ENCODE data around the gene CDKAL1. TPM values are rescaled to one million over a fixed set of nuclear protein-coding genes. Genes with fewer than 3 reads are reported as not detected.

The CDKAL1 gene
- total RNA-seq, 1 experiment from 2014 or later: 16.1 TPM

DNA sequence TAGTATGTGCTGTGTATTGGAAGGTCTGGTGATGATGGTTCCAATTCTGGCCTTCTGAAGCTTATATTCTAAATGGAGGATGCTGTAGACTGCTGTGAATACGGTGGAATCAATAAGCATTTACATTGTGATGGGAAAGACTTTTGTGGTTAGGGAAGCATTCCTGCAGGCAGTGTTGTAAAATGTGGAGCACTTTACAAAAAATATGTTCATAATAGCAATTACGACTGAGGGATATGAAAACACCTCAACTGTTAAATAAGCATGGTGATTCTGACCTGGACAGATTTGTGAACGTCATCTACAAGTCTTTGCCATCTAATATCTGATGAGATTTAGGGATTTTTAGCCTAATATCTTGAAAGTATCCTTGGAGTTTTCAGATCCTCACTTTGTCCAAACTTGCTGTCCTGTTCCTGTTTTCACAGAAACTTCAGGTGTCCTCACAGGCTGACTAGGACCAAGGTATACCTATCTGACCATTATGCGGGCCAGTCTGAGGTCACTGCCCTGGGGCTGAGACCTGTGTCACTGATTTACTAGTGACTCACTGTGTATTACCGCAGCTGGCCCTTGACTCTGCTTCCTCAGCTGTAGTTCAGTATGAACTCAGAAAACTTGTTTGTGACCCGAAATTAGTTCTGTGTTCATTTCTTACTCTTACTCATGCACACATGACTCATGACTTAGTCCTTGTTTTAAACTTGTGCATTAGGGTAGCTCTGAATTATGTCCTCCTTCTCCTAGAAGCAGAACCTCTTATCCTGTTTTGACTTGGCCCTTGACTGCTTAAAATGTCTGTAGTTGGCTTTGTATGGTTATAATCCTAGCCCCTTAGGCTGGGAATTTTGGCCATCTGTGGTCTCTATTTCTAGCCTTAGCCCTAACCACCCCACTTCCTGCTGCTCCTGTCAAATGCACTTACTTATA, 343.0 kb downstream of the CDKAL1 start:
- ChIA-PET CTCF (interaction anchor here (0.5 to 0.6 kb wide), 3 partner anchors 67 to 855 kb away, joined by 3 to 9 read pairs (median 3); no protein-coding TSS in a partner anchor), POLR2A (ENCODE audit: unreplicated experiment) (interaction anchor here (0.5 to 0.8 kb wide), 3 partner anchors 129 to 711 kb away, joined by 3 to 21 read pairs (median 5); no protein-coding TSS in a partner anchor)
- TF ChIP-seq, protein P1, sequence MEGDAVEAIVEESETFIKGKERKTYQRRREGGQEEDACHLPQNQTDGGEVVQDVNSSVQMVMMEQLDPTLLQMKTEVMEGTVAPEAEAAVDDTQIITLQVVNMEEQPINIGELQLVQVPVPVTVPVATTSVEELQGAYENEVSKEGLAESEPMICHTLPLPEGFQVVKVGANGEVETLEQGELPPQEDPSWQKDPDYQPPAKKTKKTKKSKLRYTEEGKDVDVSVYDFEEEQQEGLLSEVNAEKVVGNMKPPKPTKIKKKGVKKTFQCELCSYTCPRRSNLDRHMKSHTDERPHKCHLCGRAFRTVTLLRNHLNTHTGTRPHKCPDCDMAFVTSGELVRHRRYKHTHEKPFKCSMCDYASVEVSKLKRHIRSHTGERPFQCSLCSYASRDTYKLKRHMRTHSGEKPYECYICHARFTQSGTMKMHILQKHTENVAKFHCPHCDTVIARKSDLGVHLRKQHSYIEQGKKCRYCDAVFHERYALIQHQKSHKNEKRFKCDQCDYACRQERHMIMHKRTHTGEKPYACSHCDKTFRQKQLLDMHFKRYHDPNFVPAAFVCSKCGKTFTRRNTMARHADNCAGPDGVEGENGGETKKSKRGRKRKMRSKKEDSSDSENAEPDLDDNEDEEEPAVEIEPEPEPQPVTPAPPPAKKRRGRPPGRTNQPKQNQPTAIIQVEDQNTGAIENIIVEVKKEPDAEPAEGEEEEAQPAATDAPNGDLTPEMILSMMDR (conservative IDR thresholded peaks at IDR 0.05): no peak
- TF ChIP-seq EZH2 (IDR thresholded peaks at IDR 0.05; ENCODE audit: low read depth): no peak
- no TSS peak for BruUV-seq (replicated peaks)
- Histone ChIP-seq H3K4me2 (peak overlapping the region; percentile 58), H3K4me1 (replicated peaks; ENCODE audit: insufficient read depth) (peaks cover 42% of the 10 kb centered on the region), H3K27ac (peak overlapping the region; percentile 90), H3K9me2 (ENCODE audit: insufficient read depth) (no peaks in the 10 kb centered on the region), H2AFZ (0 out of 2 replicates have a peak overlapping the region, but pooled peaks have one; percentile 1), H3K9me3 (ENCODE audit: insufficient read depth, low read depth) (no peaks in the 10 kb centered on the region), H3K4me3 (0 out of 2 replicates have a peak overlapping the region, but pooled peaks have one; percentile 0), H3K79me2 (ENCODE audit: low read depth) (no peaks in the 10 kb centered on the region), H3F3A (ENCODE audit: insufficient read depth, low read depth) (peaks cover 29% of the 10 kb centered on the region), H3K36me3 (ENCODE audit: low read depth) (no peaks in the 10 kb centered on the region), H4K20me1 (ENCODE audit: insufficient read depth) (0 out of 2 replicates have a peak, but pooled peaks cover 4% of the 10 kb centered on the region), H3K27me3 (ENCODE audit: insufficient read depth, low read depth) (no peaks in the 10 kb centered on the region)
- peak; percentile 89 to 99 for DNase-seq
- intact Hi-C loops (cut with micrococcal nuclease; ENCODE audit: unreplicated experiment): loop anchor here (1.0 to 5.0 kb wide), 8 partner anchors 145 to 716 kb away; partner anchors contain the start of genes E2F3 and SOX4

DNA sequence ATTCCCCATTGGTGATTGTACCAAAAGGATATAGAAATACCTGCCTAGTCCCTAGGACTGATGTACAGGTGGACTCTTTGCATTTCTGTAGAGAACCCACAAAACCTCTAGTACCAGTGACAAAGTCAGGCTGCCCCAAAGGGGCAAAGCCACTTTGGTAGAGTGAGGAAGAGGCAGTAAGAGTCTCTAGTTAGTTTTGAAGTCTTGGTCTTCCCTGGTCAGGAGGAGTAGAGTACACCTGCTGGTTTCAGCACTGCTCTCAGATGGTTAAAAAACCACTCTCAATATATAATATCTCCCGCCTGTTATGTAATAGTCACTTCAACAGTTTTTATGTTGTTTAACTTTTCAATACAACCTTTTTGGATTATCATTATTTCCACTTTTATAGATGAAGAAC, 344.9 kb downstream of the CDKAL1 start:
- no peaks in the 10 kb centered on the region for H3K27me3 ChIP-seq (ENCODE audit: insufficient read depth, low read depth)
- H3K9me2 ChIP-seq (ENCODE audit: insufficient read depth): no peaks in the 10 kb centered on the region
- peaks cover 29% of the 10 kb centered on the region for H3F3A ChIP-seq (ENCODE audit: insufficient read depth, low read depth)
- no peak overlapping the region for H2AFZ ChIP-seq
- peaks cover 42% of the 10 kb centered on the region for H3K4me1 ChIP-seq (replicated peaks; ENCODE audit: insufficient read depth)
- ChIA-PET CTCF (no interaction called here), POLR2A (ENCODE audit: unreplicated experiment) (no interaction called here)
- intact Hi-C loops (cut with micrococcal nuclease; ENCODE audit: unreplicated experiment): loop anchor here (5.0 kb wide), 2 partner anchors 317 to 477 kb away; partner anchors contain the start of gene E2F3
- TF ChIP-seq EZH2 (IDR thresholded peaks at IDR 0.05; ENCODE audit: low read depth): no peak
- TF ChIP-seq, protein P1 (conservative IDR thresholded peaks at IDR 0.05): no peak
- H3K79me2 ChIP-seq (ENCODE audit: low read depth): no peaks in the 10 kb centered on the region
- H3K4me2 ChIP-seq: no peak overlapping the region
- DNase-seq: no peak
- 0 out of 2 replicates have a peak, but pooled peaks cover 4% of the 10 kb centered on the region for H4K20me1 ChIP-seq (ENCODE audit: insufficient read depth)
- peaks cover 5% of the 10 kb centered on the region; the same call in 1 of the 2 replicates for H3K9me3 ChIP-seq (ENCODE audit: insufficient read depth, low read depth)
- BruUV-seq (replicated peaks): no TSS peak
- no peaks in the 10 kb centered on the region for H3K36me3 ChIP-seq (ENCODE audit: low read depth)
- peak overlapping the region; percentile 37 for H3K27ac ChIP-seq
- H3K4me3 ChIP-seq: no peak overlapping the region

DNA sequence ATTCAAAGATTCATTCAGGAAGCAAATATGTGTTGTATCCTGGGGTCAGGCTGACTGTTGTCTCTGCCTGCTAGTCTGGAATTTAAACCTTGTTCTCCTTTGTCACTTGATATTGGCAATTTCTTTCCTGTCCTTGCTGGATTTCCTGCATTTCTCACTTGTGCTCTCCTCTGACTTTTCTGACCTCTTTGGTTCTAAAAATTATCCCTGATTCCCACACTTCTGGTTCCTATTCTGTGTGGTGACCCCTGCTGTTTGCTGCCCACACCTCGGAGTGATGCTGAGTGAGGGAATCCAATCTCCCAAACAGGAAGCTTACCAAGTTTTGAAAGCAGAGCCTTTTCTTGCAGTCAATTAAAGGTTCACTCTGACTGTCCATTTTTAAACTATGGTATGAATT, 345.3 kb downstream of the CDKAL1 start:
- no peaks in the 10 kb centered on the region for H3K36me3 ChIP-seq (ENCODE audit: low read depth)
- CTCF ChIA-PET: no interaction called here
- H3K4me1 ChIP-seq (replicated peaks; ENCODE audit: insufficient read depth): peaks cover 42% of the 10 kb centered on the region
- H3K4me3 ChIP-seq: no peak overlapping the region
- no peaks in the 10 kb centered on the region for H3K9me2 ChIP-seq (ENCODE audit: insufficient read depth)
- peak overlapping the region; percentile 37 for H3K27ac ChIP-seq
- no peaks in the 10 kb centered on the region for H3K79me2 ChIP-seq (ENCODE audit: low read depth)
- no peak for TF ChIP-seq EZH2 (IDR thresholded peaks at IDR 0.05; ENCODE audit: low read depth)
- TF ChIP-seq, protein P1 (conservative IDR thresholded peaks at IDR 0.05): no peak
- H2AFZ ChIP-seq: no peak overlapping the region
- POLR2A ChIA-PET (ENCODE audit: unreplicated experiment): no interaction called here
- peak in 1 of 2 experiments; percentile 40 for DNase-seq
- no peaks in the 10 kb centered on the region for H3K27me3 ChIP-seq (ENCODE audit: insufficient read depth, low read depth)
- intact Hi-C loops (cut with micrococcal nuclease; ENCODE audit: unreplicated experiment): loop anchor here (5.0 kb wide), 2 partner anchors 317 to 477 kb away; partner anchors contain the start of gene E2F3
- H3F3A ChIP-seq (ENCODE audit: insufficient read depth, low read depth): peaks cover 29% of the 10 kb centered on the region
- BruUV-seq (replicated peaks): no TSS peak
- no peak overlapping the region for H3K4me2 ChIP-seq
- H4K20me1 ChIP-seq (ENCODE audit: insufficient read depth): 0 out of 2 replicates have a peak, but pooled peaks cover 4% of the 10 kb centered on the region
- H3K9me3 ChIP-seq (ENCODE audit: insufficient read depth, low read depth): peaks cover 5% of the 10 kb centered on the region; the same call in 1 of the 2 replicates
